Esophagus muscularis mucosa (tissue), 4 donors: ENCODE results near the gene GPR63.

Source experiments
- EP300 ChIP-seq: sonication (generic); formaldehyde crosslinking; IDR thresholded peaks from one replicate; pipeline ENCODE4 v1.6.1; 2017; ENCODE audit warnings: antibody characterized with exemption
- POLR2A ChIP-seq: fragments of 450-650 bp; IDR thresholded peaks from one replicate; pipeline ENCODE4 v1.6.1; 2017; ENCODE audit warnings: antibody characterized with exemption, moderate library complexity, mild to moderate bottlenecking, low read depth
- POLR2AphosphoS5 ChIP-seq, 2 donors: sonication (generic); formaldehyde crosslinking; IDR thresholded peaks; one replicate each; pipeline ENCODE4 v1.6.1; 2017; ENCODE audit warnings: antibody characterized with exemption in 2 of 2
- TF ChIP-seq, protein P1 (sequence below), 3 experiments: fragments of 200-600 bp in 2 of 3; fragments of 450-650 bp in 1 of 3; sonication (generic) in 2 of 3; IDR thresholded peaks; one replicate each; pipeline ENCODE4 v1.5.1; 2017 to 2019; ENCODE audit warnings: antibody characterized with exemption in 3 of 3, mild to moderate bottlenecking in 2 of 3, moderate library complexity in 1 of 3

DNA sequence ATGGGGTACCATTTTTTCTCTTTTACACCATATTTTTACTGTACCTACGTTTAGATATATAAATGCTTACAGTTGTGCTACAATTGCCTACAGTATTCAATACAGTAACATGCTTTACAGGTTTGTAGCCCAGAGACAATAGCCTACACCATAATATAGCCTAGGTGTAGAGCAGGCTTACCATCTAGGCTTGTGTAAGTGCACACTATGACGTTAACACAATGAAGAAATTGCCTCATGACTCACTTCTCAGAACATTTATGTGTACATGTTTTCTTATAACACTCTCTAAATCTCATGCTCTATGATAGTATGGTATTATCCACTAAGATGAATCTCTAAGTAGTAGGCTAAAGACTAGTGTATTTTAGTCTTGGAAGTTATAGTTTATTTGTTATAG, 13.5 kb downstream of the GPR63 start:
- TF ChIP-seq, protein P1, sequence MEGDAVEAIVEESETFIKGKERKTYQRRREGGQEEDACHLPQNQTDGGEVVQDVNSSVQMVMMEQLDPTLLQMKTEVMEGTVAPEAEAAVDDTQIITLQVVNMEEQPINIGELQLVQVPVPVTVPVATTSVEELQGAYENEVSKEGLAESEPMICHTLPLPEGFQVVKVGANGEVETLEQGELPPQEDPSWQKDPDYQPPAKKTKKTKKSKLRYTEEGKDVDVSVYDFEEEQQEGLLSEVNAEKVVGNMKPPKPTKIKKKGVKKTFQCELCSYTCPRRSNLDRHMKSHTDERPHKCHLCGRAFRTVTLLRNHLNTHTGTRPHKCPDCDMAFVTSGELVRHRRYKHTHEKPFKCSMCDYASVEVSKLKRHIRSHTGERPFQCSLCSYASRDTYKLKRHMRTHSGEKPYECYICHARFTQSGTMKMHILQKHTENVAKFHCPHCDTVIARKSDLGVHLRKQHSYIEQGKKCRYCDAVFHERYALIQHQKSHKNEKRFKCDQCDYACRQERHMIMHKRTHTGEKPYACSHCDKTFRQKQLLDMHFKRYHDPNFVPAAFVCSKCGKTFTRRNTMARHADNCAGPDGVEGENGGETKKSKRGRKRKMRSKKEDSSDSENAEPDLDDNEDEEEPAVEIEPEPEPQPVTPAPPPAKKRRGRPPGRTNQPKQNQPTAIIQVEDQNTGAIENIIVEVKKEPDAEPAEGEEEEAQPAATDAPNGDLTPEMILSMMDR (IDR thresholded peaks at IDR 0.05), result no peak
- TF ChIP-seq EP300 (no peak), POLR2A (no peak), POLR2AphosphoS5 (IDR thresholded peaks at IDR 0.05) (no peak)
